GM23248 (cell line): ENCODE measurements around the gene COL21A1.

Experiments used
- EZH2 ChIP-seq: fragments of 200-600 bp; sonication (generic); IDR thresholded peaks from 2 replicates; pipeline ENCODE4 v1.6.1; 2018; ENCODE audit warnings: antibody characterized with exemption, mild to moderate bottlenecking; ENCODE audit not compliant: insufficient read depth, poor library complexity, severe bottlenecking
- EZH2phosphoT487 ChIP-seq: fragments of 200-600 bp; sonication (generic); IDR thresholded peaks from 2 replicates; pipeline ENCODE4 v1.6.1; 2018; ENCODE audit warnings: antibody characterized with exemption, moderate library complexity, mild to moderate bottlenecking, low read depth; ENCODE audit not compliant: insufficient read depth

DNA sequence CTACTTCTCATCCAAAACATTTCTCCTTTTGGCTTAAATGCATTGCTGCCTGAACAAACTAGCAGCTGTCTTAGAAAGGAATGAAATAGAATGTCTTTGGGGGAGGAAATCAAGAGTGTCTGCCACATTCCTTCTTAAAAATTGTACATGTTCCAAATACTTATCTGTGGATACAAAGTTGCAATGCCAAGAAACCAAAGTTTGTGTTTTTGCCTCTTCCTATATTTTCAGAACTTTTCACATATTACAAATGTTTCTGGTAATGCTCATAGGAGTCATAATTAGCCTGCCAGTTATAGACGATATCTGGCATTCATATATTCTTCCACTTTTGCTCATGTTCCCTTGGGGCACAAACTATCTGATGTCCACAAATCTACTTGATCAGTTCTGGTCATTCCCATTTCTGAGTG lies 206.5 kb downstream of the COL21A1 start:
- TF ChIP-seq EZH2 (no peak), EZH2phosphoT487 (no peak)
